HG02623 (cell line): ENCODE results near the gene KPNB1.

ENCODE experiments used
- ATAC-seq: cut with Tn5 transposase; IDR thresholded peaks from one replicate; pipeline ENCODE4 v1.9.1; 2021; ENCODE audit warnings: moderate library complexity; ENCODE audit not compliant: unreplicated experiment

The KPNB1 gene

GRCh38 chr17:47711366-47712099 lies 61.8 kb downstream of the KPNB1 start:
- no peak for ATAC-seq

- no peak for ATAC-seq
Observed at GRCh38 chr17:47712330-47713023, 62.8 kb downstream of the KPNB1 start.

- no peak for ATAC-seq
Observed at GRCh38 chr17:47713980-47714700, 64.4 kb downstream of the KPNB1 start.

- ATAC-seq, result no peak
Observed at GRCh38 chr17:47714773-47715396, 65.2 kb downstream of the KPNB1 start.

- ATAC-seq, result no peak
Observed at GRCh38 chr17:47715669-47716325, 66.1 kb downstream of the KPNB1 start.

GRCh38 chr17:47716375-47716774 lies 66.7 kb downstream of the KPNB1 start:
- no peak for ATAC-seq

- ATAC-seq, result no peak
Observed at GRCh38 chr17:47717261-47717697, 67.6 kb downstream of the KPNB1 start.

- ATAC-seq, result no peak
Observed at GRCh38 chr17:47717979-47718621, 68.4 kb downstream of the KPNB1 start.

GRCh38 chr17:47718634-47719405 lies 69.1 kb downstream of the KPNB1 start:
- no peak for ATAC-seq

- no peak for ATAC-seq
Observed at GRCh38 chr17:47719411-47720152, 69.9 kb downstream of the KPNB1 start.

GRCh38 chr17:47720196-47720595 lies 70.5 kb downstream of the KPNB1 start:
- ATAC-seq, result no peak

GRCh38 chr17:47720754-47721533 lies 71.2 kb downstream of the KPNB1 start:
- no peak for ATAC-seq

- no peak for ATAC-seq
Observed at GRCh38 chr17:47721725-47722124, 72.0 kb downstream of the KPNB1 start.

GRCh38 chr17:47724705-47725104 lies 75.0 kb downstream of the KPNB1 start:
- ATAC-seq, result no peak

GRCh38 chr17:47725446-47726111 lies 75.9 kb downstream of the KPNB1 start:
- ATAC-seq, result no peak

- no peak for ATAC-seq
Observed at GRCh38 chr17:47726796-47727703, 77.3 kb downstream of the KPNB1 start.

- ATAC-seq, result no peak
Observed at GRCh38 chr17:47727704-47728036, 78.0 kb downstream of the KPNB1 start.
